ENCODE results near the gene PDZK1.
"Not testable (repeated sequence)": the region's sequence is repeated elsewhere in the genome, so short reads cannot be mapped to it uniquely, and the experiment has no call there.

PDZK1 gene

GRCh38 chr1:145710291-145711027, 3.3 kb upstream of the PDZK1 start:
- no peak for DNase-seq

- no peak for DNase-seq
These were observed 895 bp upstream of the PDZK1 start for GRCh38 chr1:145708063-145708462.

- no peak for DNase-seq
These were observed 993 bp downstream of the PDZK1 start for GRCh38 chr1:145706086-145706664.

- DNase-seq = no peak
These were observed 1.5 kb downstream of the PDZK1 start for GRCh38 chr1:145705622-145706021.

GRCh38 chr1:145702826-145703225, 4.3 kb downstream of the PDZK1 start:
- DNase-seq = no peak

- DNase-seq = no peak
These were observed 5.1 kb downstream of the PDZK1 start for GRCh38 chr1:145702052-145702451.

- DNase-seq = no peak
These were observed 5.8 kb downstream of the PDZK1 start for GRCh38 chr1:145701306-145701862.

- DNase-seq = no peak
These were observed 10.6 kb downstream of the PDZK1 start for GRCh38 chr1:145696630-145696960.

- no peak for DNase-seq
These were observed 11.1 kb downstream of the PDZK1 start for GRCh38 chr1:145695821-145696629.

- no peak for DNase-seq
These were observed 14.3 kb downstream of the PDZK1 start for GRCh38 chr1:145692785-145693443.

GRCh38 chr1:145690587-145691558, 16.3 kb downstream of the PDZK1 start:
- no peak for DNase-seq

- no peak for DNase-seq
These were observed 17.2 kb downstream of the PDZK1 start for GRCh38 chr1:145689922-145690321.

- no peak for DNase-seq
These were observed 18.2 kb downstream of the PDZK1 start for GRCh38 chr1:145688924-145689323.

- no peak for DNase-seq
These were observed 18.8 kb downstream of the PDZK1 start for GRCh38 chr1:145688328-145688727.

GRCh38 chr1:145686078-145686477, 21.1 kb downstream of the PDZK1 start:
- not testable (repeated sequence) for DNase-seq

GRCh38 chr1:145684858-145685257, 22.3 kb downstream of the PDZK1 start:
- DNase-seq = not testable (repeated sequence)

- DNase-seq = not testable (repeated sequence)
These were observed 34.0 kb downstream of the PDZK1 start for GRCh38 chr1:145673217-145673616.

GRCh38 chr1:145670995-145671745, 36.0 kb downstream of the PDZK1 start:
- DNase-seq = not testable (repeated sequence)

- not testable (repeated sequence) for DNase-seq
These were observed 42.2 kb downstream of the PDZK1 start for GRCh38 chr1:145665015-145665414.

GRCh38 chr1:145662502-145662901, 44.7 kb downstream of the PDZK1 start:
- DNase-seq = peak; percentile 26
